H1 (cell line): Measurements from ENCODE around the gene MEF2B.

Experiments
- KDM1A ChIP-seq: fragments of 200-600, 300-600 bp; sonication (generic); IDR thresholded peaks from 2 replicates; pipeline ENCODE4 v1.7.1; 2016; ENCODE audit warnings: mild to moderate bottlenecking, low read length, borderline replicate concordance
- POLR2AphosphoS5 ChIP-seq: IDR thresholded peaks from 2 replicates; pipeline ENCODE4 v1.6.1; 2011; ENCODE audit warnings: low read depth, low read length
- RAD21 ChIP-seq, 2 experiments: IDR thresholded peaks in 1 of 2; conservative IDR thresholded peaks in 1 of 2; 2 replicates each; pipeline ENCODE4 v1.6.1; 2011; ENCODE audit warnings: low read depth in 2 of 2, low read length in 2 of 2, improper control_type of control experiment in 1 of 2, inconsistent platforms in 1 of 2, mild to moderate bottlenecking in 1 of 2, moderate library complexity in 1 of 2
- SIX5 ChIP-seq: IDR thresholded peaks from 2 replicates; pipeline ENCODE4 v1.6.1; 2011; ENCODE audit warnings: mild to moderate bottlenecking, low read depth, low read length
- TAF1 ChIP-seq: IDR thresholded peaks from 2 replicates; pipeline ENCODE4 v1.6.1; 2011; ENCODE audit warnings: mild to moderate bottlenecking, low read depth, low read length
- TF ChIP-seq, protein P1 (sequence below), 3 experiments: IDR thresholded peaks; 1 replicate in 2 of 3; 2 replicates in 1 of 3; pipeline versions ENCODE4 v1.5.1 to v1.6.1; 2011; ENCODE audit warnings: low read length in 3 of 3, mild to moderate bottlenecking in 3 of 3, inconsistent platforms in 2 of 3, low read depth in 1 of 3, moderate library complexity in 1 of 3; ENCODE audit not compliant: insufficient read depth in 1 of 3; ENCODE audit errors: control extremely low read depth in 1 of 3

DNA sequence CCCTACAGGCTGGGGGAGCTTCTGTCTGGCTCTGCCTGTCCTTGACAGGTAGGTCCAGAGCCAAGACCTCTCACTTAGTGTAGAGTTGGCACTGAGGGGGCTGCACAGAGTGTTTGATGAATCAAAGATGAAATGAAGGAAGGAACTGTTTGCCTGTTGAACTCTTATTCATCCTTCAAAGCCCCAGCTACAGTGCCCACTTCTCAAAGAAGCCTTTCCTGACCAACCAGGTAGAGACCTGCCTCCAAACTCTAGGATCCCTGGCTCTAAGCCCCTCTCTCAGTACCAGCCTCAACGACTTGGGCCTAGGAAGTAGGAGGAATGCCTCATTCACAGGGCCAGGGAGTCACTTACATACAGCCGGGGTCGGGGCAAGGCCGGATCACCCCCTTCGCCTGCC, 22.7 kb downstream of the MEF2B start:
- TF ChIP-seq, protein P1, sequence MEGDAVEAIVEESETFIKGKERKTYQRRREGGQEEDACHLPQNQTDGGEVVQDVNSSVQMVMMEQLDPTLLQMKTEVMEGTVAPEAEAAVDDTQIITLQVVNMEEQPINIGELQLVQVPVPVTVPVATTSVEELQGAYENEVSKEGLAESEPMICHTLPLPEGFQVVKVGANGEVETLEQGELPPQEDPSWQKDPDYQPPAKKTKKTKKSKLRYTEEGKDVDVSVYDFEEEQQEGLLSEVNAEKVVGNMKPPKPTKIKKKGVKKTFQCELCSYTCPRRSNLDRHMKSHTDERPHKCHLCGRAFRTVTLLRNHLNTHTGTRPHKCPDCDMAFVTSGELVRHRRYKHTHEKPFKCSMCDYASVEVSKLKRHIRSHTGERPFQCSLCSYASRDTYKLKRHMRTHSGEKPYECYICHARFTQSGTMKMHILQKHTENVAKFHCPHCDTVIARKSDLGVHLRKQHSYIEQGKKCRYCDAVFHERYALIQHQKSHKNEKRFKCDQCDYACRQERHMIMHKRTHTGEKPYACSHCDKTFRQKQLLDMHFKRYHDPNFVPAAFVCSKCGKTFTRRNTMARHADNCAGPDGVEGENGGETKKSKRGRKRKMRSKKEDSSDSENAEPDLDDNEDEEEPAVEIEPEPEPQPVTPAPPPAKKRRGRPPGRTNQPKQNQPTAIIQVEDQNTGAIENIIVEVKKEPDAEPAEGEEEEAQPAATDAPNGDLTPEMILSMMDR (IDR thresholded peaks at IDR 0.05; ENCODE audit: control extremely low read depth in 1 of 3, insufficient read depth in 1 of 3, low read depth in 1 of 3, low read length in 3 of 3) = no peak
- TF ChIP-seq SIX5 (no peak), RAD21 (IDR thresholded peaks at IDR 0.05 in 1 of 2, conservative IDR thresholded peaks at IDR 0.05 in 1 of 2; ENCODE audit: low read depth in 2 of 2, low read length in 2 of 2) (no peak), POLR2AphosphoS5 (no peak), TAF1 (no peak), KDM1A (no peak)
